CD4-positive, alpha-beta T cell treated with Interleukin-2 at 100 ng/mL for 4 hours (primary cell): Measurements from ENCODE around the gene RNF5.
"Not testable (repeated sequence)": the region's sequence is repeated elsewhere in the genome, so short reads cannot be mapped to it uniquely, and the experiment has no call there.

Source experiments
- DNase-seq: peaks from one replicate; pipeline ENCODE4 v3.0.0-alpha.2; 2020; ENCODE audit warnings: low spot score

RNF5 gene

DNA sequence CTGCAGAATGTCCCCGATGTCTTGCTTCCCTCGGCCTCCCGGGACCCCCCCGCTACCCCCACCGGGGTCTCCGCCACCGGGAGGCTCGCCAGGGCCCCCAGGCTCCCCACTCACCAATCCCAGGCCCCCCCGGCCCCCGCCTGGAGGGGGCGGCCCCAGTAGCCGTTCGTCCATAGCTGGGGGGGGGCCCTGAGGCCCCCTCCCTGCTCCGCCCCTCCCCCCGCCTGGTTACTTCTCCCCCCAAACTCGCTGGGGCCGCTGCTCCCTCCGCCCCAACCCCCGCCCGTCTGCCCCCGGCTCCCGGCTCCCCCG is 11.5 kb downstream of the RNF5 start:
- DNase-seq, result no peak

- peak; percentile 88 for DNase-seq
These were observed 12.0 kb downstream of the RNF5 start, which contains the start of gene PBX2 for GRCh38 chr6:32190054-32190851. PBX2 (minus strand) TSS chr6:32190202; CDS start chr6:32189915, 287 bp downstream.

DNA sequence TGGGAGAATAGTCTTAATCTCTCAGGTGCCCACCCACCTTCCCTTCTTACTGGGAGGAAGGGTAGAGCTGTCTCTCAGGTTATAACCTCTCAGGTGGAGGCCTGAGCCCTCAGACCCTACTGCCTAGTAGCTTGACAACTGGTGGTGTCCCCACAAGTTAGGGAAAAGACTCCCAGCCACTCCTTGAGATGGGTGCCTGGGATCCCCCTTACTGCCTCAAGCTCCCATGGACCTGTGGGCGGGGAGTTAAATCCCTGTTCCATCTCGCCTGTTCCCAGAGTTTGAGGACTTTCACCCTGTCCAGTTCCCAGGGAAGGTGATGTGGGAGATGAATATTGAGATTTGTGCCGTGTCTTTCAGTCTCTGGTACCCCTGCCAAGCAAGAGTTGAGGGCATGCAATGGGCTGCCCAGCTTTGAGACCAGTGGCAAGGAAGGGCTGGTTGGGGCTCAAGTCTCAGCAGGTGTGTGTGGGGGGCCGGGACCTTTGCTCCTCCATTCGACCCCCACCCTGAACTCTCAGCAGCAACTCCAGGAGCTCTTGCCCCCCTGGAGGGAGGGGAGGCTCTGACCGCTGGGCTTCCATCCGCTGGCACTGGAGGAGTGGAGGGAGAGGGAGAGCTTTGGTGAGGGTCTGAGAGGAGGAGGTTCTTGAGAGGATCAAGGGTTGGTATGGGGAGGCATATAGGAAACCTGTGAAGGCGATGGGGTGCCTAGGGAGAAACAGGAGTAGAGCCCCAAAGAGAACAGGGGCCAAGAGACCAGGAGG is 12.9 kb downstream of the RNF5 start:
- DNase-seq, result no peak

DNA sequence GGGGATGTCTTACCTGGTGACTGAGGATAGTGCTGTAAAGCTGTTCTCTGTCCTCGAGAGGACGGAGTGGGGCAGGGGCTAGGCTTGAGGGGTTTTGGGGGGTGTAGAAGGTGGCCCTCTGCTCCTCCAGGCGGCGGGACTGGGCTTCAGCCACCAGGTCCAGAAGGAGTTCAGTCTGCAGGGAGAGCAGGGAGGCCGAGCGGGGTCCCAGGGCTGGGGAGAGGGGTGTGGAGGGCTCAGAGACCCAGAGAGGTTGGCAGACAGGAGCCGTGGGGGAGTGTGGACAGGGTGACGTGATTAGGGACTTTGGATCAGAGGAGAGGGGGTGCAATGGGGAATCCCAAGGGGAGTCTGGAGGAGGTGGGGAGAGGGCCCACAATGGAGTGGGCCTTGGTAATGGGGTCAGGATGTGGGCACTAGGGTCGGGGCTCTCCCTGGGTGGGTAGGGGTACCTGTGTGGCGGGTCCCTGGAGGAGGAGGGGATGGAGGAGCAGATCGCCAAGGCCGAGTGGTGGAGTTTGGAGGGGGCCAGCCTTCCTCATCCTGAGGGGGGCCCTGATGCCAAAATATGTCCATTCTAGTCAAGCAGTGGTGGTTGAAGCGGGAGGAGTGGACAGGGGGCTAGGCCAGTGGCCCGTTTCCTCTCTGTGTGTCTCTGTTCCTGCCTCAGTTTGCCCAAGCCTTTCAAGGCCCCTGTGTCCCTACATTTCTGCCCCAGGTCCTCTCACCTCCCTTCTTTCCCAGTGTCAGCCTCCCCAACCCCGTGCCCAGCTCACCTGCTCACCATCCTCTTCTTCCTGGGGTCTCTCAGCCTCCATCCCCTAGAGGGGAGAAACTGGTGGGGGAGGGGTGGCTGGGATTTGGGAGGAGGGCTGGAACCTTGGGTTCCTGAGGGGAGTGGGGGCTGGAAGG is 13.7 kb downstream of the RNF5 start:
- DNase-seq, result no peak

DNA sequence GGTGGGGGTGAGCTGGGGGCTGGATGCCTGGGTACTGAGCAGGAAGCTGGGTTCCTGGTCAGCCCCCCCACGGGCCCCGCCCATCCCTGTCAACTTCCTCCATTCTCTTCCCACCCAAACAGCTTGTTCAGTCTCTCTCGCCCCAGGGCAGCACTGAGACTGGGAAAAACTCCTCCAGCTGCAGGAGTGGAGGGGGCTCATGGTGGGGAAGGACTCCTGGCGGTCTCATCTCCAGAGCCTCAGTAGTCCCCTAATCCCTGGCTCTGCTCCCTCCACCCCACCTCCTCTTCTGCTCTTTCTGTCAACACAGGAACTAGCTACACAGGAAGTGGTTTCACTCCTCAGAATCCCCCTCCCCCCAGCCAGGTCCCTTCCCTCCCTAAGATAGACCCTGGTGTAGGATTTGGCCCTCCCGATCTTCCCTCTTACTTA is 14.4 kb downstream of the RNF5 start, which contains the start of gene GPSM3:
GPSM3 (minus strand) TSS at position 36 of the 432 bp plus-strand sequence. CDS start 130 bp downstream, outside the sequence.
- DNase-seq, result peak; percentile 47

DNA sequence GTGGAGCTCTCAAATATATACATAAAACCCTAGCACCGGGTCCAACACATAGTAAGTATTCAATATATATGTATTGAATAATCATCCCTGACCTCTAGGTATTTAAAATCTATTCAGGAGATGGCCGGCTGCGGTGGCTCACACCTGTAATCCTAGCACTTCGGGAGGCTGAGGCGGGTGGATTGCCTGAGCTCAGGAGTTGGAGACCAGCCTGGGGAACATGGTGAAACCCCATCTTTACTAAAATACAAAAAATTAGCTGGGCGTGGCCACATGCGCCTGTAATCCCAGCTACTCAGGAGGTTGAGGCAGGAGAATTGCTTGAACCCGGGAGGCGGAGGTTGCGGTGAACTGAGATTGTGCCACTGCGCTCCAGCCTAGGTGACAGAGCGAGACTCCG is 14.9 kb downstream of the RNF5 start:
- not testable (repeated sequence) for DNase-seq

DNA sequence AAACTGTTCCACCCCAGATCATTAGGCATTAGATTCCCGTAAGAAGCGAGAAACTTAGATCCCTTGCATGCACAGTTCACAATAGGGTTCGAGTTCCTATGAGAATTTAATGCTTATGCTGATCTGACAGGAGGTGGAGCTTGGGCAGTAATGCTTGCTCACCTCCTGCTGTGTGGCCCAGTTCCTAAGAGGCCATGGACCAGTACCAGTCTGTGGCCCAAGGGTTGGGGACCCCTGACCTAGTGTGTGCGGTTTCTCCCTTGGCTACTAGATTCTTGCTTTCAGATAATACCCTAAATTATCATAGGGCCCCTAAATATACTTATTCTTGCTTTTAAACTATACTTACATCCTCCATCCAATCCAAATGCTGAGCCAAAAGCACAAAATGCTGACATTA is 16.2 kb downstream of the RNF5 start:
- DNase-seq, result no peak

GRCh38 chr6:32194825-32195651 is 16.8 kb downstream of the RNF5 start:
- DNase-seq, result peak; percentile 37

GRCh38 chr6:32195652-32195901 is 17.4 kb downstream of the RNF5 start:
- peak; percentile 100 for DNase-seq

DNA sequence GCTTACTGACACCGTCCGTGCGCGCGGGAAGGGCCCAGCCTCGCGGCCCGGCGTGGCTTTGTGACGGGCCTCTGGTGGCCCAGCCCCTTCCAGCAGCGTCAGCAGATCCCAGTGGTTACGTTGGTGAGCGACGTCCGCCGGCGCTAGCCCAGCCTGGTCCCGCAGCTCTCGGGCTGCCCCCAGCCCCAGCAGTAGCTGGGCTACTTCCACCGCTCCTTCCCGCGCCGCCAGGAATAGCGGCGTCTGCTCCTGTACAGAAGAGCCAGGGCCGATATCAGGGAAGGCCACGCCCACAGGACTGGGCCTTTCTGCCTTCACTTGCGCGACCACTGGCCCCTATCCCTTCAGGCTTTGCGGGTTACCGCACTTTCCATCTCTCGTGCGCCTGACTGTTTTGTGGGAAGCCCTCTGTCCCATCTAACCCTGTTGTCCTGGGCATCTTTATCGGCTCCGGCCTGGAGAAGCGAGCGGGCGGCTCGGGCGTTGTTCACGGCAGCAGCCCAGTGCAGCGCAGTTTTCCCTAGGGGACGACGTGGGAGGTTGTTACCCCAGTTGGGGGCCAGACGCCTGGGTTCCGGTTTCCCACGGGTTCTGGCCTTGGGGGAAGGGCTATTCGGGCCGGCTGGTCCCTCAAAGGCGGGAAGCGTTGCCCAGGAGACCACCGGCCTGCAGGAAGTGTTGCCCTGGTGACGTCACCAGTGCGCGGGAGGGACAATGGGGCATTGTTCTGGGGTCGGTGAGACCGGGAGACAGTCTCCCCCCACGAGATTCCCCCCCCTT is 17.9 kb downstream of the RNF5 start:
- DNase-seq, result peak; percentile 44

DNA sequence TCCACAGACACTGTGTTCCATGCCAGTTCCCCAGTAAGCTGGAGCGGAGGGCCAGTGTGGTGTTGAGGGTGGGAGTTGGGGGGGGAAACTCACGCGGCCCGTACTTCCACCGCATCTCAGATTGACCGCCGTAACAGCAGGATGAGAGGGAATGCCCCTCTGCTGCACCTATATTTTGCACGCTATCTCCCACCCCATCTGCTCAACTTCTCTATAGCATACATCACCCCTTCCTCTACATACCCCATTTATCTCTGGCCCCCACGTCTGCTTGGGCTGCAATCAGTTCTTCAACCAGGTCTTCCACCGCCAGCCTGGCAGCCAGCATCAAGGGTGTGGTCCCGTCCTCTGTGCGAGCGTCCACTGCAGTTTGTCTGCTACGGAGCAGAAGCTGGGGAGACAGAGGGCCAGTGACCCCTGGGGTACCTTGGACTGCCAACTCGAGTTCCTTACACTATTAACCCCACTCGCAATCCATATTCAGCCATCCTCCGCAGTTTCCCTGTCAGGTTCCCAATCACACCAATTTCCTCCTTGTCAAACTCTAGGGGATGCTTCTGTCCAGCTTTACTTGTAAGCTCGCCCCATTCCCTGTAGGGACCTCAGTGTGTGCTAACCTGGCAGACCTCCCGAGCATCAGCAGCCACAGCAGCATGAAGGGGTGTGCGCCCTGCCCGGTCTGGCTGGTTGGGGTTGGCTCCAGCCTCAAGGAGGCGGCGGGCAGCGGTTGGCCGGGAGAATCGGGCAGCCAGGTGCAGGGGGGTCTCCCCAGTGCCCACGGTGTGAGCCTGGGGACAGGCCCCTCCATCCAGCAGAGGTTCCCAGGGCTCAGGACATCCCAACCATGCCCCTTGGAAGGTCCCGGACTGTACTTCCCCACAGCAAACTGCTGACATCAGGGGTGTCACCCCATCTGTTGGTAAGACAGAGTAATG is 18.7 kb downstream of the RNF5 start:
- no peak for DNase-seq

GRCh38 chr6:32198345-32198696 is 20.1 kb downstream of the RNF5 start:
- no peak for DNase-seq

DNA sequence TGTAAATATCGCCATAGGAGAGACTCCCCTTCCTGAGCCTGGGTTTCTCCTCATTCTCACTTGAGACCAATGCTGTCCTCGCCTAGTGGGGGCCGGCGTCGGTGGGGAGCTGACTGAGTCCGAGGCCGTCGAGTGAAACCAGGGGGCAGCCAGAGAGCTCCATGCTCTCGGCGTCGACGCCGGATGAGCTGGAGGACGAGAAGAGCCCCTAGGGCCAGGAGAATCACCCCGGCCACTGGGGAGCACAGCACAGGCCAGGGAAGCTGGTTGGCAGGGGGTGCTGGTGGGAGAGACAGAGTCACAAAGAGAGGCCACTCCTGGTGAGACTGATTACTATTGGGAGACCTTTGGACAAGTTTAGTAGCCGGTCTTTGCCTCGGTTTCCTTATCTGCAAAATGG is 20.7 kb downstream of the RNF5 start:
- no peak for DNase-seq

- DNase-seq, result no peak
These were observed 22.7 kb downstream of the RNF5 start for GRCh38 chr6:32200711-32201475.

GRCh38 chr6:32202186-32202585 is 24.0 kb downstream of the RNF5 start:
- DNase-seq, result no peak

DNA sequence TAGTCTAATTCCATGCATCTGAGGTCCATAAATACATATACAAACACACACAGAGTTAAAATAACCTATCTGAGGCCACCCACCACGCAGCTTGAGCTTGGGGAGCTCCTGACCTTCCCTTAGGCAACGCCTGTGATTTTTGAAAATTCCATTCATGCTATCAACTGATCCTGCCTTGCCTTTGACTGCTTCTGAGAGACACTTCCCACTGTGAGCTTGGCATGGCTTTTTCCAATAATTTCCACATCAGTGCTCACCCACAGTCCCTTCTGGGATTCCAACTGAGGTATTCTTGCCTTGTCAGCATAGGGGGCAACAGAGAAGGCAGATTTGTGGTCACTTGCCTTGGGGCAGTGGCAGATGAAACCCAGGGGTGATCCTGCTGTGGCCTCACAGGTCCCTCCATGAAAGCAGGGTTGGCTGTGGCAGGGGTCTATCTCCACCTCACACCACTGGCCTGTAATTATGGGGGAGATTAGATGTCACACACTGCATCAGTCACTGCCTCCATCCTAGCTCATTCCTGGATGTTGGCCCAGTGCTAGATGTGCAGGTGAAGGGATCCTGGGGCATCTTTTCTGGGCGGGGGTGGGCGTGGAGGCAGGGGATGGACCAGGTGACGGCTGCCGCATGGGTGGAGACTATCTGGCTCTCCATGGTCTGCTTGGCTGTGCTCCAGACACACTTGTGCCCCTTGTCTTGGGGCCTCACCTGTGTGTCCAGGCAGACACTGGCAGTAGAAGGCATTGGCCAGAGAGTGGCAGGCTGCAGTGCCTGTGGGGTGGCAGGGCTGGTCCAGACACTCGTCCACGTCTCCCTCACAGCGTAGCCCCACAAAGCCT is 25.4 kb downstream of the RNF5 start:
- no peak for DNase-seq

DNA sequence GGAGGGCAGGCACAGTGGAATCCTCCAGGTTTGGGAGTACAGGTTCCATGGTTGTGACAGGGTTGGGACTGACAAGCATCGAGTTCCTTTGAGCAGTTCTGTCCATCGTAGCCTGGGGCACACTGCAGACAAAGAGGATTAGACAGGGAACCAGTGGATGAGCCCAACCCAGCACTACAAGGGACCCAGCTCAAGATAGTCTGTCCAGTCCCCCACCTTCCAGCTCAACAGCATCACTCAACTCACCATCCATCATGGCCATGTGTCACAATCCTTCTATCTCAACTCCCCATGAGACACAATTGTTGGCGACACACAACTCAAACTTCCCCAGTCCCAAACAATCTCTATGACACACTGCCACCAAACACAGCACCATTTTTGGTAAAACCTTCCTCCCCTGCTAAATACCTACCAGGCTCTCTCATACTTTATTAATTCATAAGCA is 26.1 kb downstream of the RNF5 start:
- no peak for DNase-seq

DNA sequence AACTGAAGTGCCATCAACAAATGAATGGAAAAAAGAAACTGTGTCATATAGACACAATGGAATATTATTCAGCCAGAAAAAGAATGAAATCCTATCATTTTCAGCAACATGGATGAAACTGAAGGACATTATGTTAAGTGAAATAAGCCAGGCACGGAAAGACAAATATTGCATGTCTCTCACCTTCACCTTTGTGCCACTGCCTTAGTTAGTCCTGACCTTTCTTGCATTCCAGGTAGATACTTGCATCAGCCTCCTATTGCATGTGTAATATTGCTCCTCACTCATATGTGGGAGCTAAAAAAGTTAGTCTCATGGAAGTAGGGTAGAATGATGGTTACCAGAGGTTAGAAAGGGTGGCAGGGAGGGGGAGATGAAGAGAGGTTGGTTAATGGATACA is 30.8 kb downstream of the RNF5 start:
- DNase-seq, result no peak
